GM12878 (cell line): Measurements from ENCODE around the gene SEMA5A. TPM values are rescaled to one million over a fixed set of nuclear protein-coding genes. Genes with fewer than 3 reads are reported as not detected.

Source experiments
- ATAC-seq: fragments of 200-7000 bp; cut with Tn5 transposase; 3 replicates; pipeline ENCODE4 v1.9.1; 2020; ENCODE audit warnings: mild to moderate bottlenecking, moderate library complexity
- BruUV-seq: library from RNA; stranded (reverse); fragments of 400-500 nt; replicated peaks from 2 replicates; lab custom pipeline; 2021; lab: Mats Ljungman, UMichigan
- CTCF ChIA-PET: fragments of 300-600 bp; sonication (Branson Sonifier 250); formaldehyde crosslinking; extraction: SDS; loops from one replicate; lab custom pipeline; 2021; ENCODE audit warnings: inconsistent platforms; lab: Yijun Ruan, JAX
- POLR2A ChIA-PET: fragments of 350-600 bp; formaldehyde crosslinking; extraction: SDS; loops from one replicate; lab custom pipeline; 2021; ENCODE audit warnings: inconsistent platforms; lab: Charles Lee
- RAD21 ChIA-PET: fragments of 300-600 bp; sonication (Branson Sonifier 250); formaldehyde crosslinking; loops from one replicate; lab custom pipeline; 2023; ENCODE audit warnings: antibody characterized with exemption; ENCODE audit not compliant: unreplicated experiment; lab: Charles Lee
- SMC1A ChIA-PET: fragments of 300-600 bp; sonication (Branson Sonifier 250); formaldehyde crosslinking; loops from one replicate; lab custom pipeline; 2023; ENCODE audit not compliant: unreplicated experiment, uncharacterized antibody; lab: Charles Lee
- DNase-seq: peaks from one replicate; pipeline ENCODE4 v3.0.0-alpha.2; 2011; ENCODE audit warnings: low read depth, low spot score
- FAIRE-seq: peaks from 3 replicates; lab custom pipeline; 2011; peaks lifted over from hg19 to GRCh38; lab: Jason Lieb, UNC
- H2AFZ ChIP-seq: 2 replicates; pipeline ENCODE4 v1.6.0; 2011; ENCODE audit warnings: low read depth, low read length, control low read depth; ENCODE audit not compliant: control insufficient read depth
- H3K27ac ChIP-seq: 2 replicates; pipeline ENCODE4 v1.5.1; 2011; ENCODE audit warnings: control low read depth; ENCODE audit not compliant: control insufficient read depth, insufficient read depth
- H3K27me3 ChIP-seq, 2 experiments: replicated peaks in 1 of 2; 2 replicates each; pipeline versions ENCODE4 v1.6.0 to v1.6.1; 2011; ENCODE audit warnings: low read length in 1 of 2; ENCODE audit not compliant: control insufficient read depth in 2 of 2, insufficient read depth in 2 of 2
- H3K36me3 ChIP-seq, 2 experiments: 2 replicates each; pipeline ENCODE4 v1.5.1; 2011; ENCODE audit warnings: low read length in 1 of 2; ENCODE audit not compliant: control insufficient read depth in 2 of 2, insufficient read depth in 2 of 2
- H3K4me1 ChIP-seq: 2 replicates; pipeline ENCODE4 v1.6.1; 2011; ENCODE audit warnings: mild to moderate bottlenecking, low read length, moderate library complexity, mixed read lengths; ENCODE audit not compliant: control insufficient read depth, insufficient read depth
- H3K4me2 ChIP-seq: 2 replicates; pipeline ENCODE4 v1.6.0; 2011; ENCODE audit warnings: control low read depth; ENCODE audit not compliant: control insufficient read depth, insufficient read depth
- H3K4me3 ChIP-seq: fragments of 200-600 bp; sonication (generic); 2 replicates; pipeline ENCODE4 v1.5.1; 2016
- H3K79me2 ChIP-seq: 2 replicates; pipeline ENCODE4 v1.6.0; 2011; ENCODE audit warnings: low read length; ENCODE audit not compliant: control insufficient read depth, insufficient read depth
- H3K9ac ChIP-seq: 2 replicates; pipeline ENCODE4 v1.8.0; 2011; ENCODE audit warnings: low read length, control low read depth, mixed read lengths; ENCODE audit not compliant: control insufficient read depth, insufficient read depth
- H3K9me3 ChIP-seq: replicated peaks from 3 replicates; pipeline ENCODE4 v1.5.1; 2011; ENCODE audit warnings: mild to moderate bottlenecking, low read length; ENCODE audit not compliant: control insufficient read depth, insufficient read depth
- H4K20me1 ChIP-seq: 2 replicates; pipeline ENCODE4 v1.6.0; 2011; ENCODE audit not compliant: control insufficient read depth, insufficient read depth
- BCLAF1 ChIP-seq: fragments of 450-650 bp; IDR thresholded peaks from 2 replicates; pipeline ENCODE4 v1.6.1; 2017; ENCODE audit warnings: antibody characterized with exemption, mild to moderate bottlenecking, moderate library complexity
- CREM ChIP-seq: IDR thresholded peaks from 2 replicates; pipeline ENCODE4 v1.6.1; 2014; ENCODE audit warnings: antibody characterized with exemption, low read depth
- RAD51 ChIP-seq: fragments of 450-650 bp; IDR thresholded peaks from 2 replicates; pipeline ENCODE4 v1.6.1; 2016; ENCODE audit warnings: moderate library complexity, mild to moderate bottlenecking, inconsistent platforms
- WGBS: methylation state at CpG from one replicate; pipeline ENCODE4 v1.1.6; 2016; ENCODE audit warnings: low lambda C conversion rate; ENCODE audit not compliant: insufficient replicate concordance, insufficient coverage; ENCODE audit errors: missing lambda C conversion rate; 5-methylcytosine and 5-hydroxymethylcytosine counted together
- in situ Hi-C: fragments of 300-500 bp; cut with MboI; formaldehyde crosslinking; loops from 9 replicates; pipeline ENCODE4 v1.14.3; 2018; ENCODE audit warnings: mixed read lengths
- intact Hi-C: fragments of 100-400 bp; cut with micrococcal nuclease; formaldehyde crosslinking; loops from one replicate; pipeline ENCODE4 v1.14.2; 2022; ENCODE audit not compliant: unreplicated experiment
- polyA plus RNA-seq, 11 experiments: library from polyadenylated mRNA; depleted of rRNA in 4 of 11; unstranded in 6 of 11; stranded (reverse) in 5 of 11; fragments of >200 nt; fragmentation: Nextera tagmentation in 4 of 11; fragmentation: Illumina TruSeq in 1 of 11; extraction: Ambion mirVana in 4 of 11; extraction: Trizol in 1 of 11; gene quantifications; 1 replicate in 1 of 11; 2 replicates in 10 of 11; pipeline versions ENCODE4 v1.2.1 to v1.2.3, GENCODE V29; 2011 to 2016; ENCODE audit warnings: inconsistent platforms in 2 of 11, missing spikeins in 2 of 11, low read depth in 1 of 11
- total RNA-seq, 4 experiments: library from RNA; depleted of rRNA in 3 of 4; stranded (reverse); fragments of >200 nt in 3 of 4; fragmentation: Illumina TruSeq in 1 of 4; extraction: Trizol in 1 of 4; gene quantifications; 2 replicates each; pipeline versions ENCODE4 v1.2.1 to v1.2.3, GENCODE V29; 2013 to 2021

Gene SEMA5A
- total and polyA plus RNA-seq, 10 of the 15 experiments (the other 5 are each of a cell fraction or from before 2014, with no cell fraction given), result 0.03 to 2.4 (median 0.09) TPM; not detected in 1

- H3K79me2 ChIP-seq, result no peaks in the 10 kb centered on the region
- H3K4me2 ChIP-seq, result no peak overlapping the region
- WGBS, result 38% methylated on average over 6 of the region's 6 CpGs
- DNase-seq, result no peak
- H3K27ac ChIP-seq, result no peak overlapping the region
- ChIA-PET RAD21 (no interaction called here), CTCF (interaction anchor here (1.2 kb wide), 1 partner anchor 18 kb away, joined by 3 read pairs; no protein-coding TSS in a partner anchor)
- H4K20me1 ChIP-seq, result no peaks in the 10 kb centered on the region
- intact Hi-C loops (no loop called here), in situ Hi-C loops (no loop called here)
- no peak for FAIRE-seq
- H3K9ac ChIP-seq, result no peak overlapping the region
- no peaks in the 10 kb centered on the region for H3K27me3 ChIP-seq
- ATAC-seq, result no peak
- TF ChIP-seq RAD51, result no peak
- no peak for TF ChIP-seq CREM
- TF ChIP-seq BCLAF1, result no peak
- TF ChIP-seq, all 136 proteins: peak for 0
- H3K4me3 ChIP-seq, result no peak overlapping the region
- H3K36me3 ChIP-seq, result no peaks in the 10 kb centered on the region
- BruUV-seq, result no TSS peak
- ChIA-PET POLR2A (no interaction called here), SMC1A (no interaction called here)
- H2AFZ ChIP-seq, result no peak overlapping the region
- no peaks in the 10 kb centered on the region for H3K4me1 ChIP-seq
- H3K9me3 ChIP-seq, result no peaks in the 10 kb centered on the region
Measured at GRCh38 chr5:9013147-9013546, 532.7 kb downstream of the SEMA5A start.
